Measurements from ENCODE around the gene RANBP9.

The RANBP9 gene

DNA sequence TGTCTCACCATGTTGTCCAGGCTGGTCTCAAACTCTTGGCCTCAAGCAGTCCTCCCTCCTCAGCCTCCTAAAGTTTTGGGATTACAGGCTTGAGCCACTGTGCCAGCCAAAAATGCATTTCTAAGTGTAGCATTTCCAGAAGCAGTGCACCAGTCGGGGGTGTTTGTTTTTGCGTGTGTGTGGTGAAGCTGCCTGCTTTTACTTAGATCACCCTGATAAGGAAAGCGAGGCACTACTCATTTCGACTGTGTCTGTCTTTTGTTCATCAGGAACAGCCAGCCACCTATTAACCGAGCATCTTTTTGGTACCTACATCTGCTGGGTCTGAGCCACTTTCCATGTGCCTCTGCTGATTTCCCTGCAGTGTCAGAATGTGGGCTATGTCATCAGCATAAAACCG is 118.5 kb downstream of the RANBP9 start:
- no peak for DNase-seq

DNA sequence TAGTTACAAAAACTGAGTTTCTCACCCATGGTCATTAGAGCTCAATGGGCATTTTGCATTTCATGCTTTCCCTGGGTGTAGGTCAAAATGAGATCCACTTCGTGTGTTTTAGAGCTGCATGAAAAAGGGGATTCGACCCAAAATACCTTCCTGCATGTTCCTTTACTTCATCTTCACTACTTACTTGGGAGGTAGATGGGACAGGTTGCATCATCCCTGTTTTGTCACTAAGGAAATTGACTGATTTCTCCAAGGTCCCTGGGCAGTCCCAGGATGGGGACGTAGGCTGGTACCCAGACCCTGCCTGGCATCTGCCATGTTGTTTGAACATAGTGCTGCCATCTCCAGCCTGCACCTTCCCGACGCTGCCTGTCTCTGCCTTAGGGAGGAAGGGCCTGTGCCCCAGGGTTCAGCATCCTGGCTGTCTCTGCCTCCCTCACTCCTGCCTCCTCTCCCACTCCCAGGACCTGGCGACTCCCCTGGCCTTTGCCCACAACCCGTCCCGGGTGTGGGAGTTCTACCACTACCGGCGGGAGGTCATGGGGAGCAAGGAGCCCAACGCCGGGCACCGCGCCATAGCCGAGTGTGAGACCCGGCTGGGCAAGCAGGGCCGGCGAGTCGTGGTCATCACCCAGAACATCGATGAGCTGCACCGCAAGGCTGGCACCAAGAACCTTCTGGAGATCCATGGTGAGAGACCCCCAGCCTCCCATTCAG is 120.3 kb downstream of the RANBP9 start:
- no peak for DNase-seq

DNA sequence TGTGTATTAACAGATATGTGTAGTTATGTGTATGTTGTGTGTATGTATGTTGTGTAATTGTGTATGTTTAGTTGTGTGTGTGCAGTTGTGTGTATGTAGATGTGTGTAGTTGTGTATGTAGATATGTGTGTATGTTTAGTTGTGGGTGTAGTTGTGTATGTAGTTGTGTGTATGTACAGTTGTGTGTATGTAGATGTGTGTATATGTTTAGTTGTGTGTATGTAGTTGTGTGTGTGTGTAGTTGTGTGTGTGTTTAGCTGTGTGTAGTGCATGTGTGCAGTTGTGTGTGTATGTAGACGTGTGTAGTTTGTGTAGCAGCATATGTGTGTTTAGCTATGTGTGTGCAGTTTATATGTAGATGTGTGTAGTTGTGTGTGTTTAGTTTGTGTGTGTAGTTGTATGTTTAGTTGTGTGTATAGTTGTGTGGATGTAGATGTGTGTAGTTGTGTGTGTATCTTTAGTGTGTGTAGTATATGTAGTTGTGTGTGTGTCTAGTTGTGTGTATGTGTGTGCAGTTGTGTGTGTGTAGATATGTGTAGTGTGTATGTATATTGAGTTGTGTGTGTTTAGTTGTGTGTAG is 121.0 kb downstream of the RANBP9 start:
- DNase-seq = no peak

- DNase-seq = no peak
These were observed 121.8 kb downstream of the RANBP9 start for GRCh38 chr6:13589801-13590200.

GRCh38 chr6:13586603-13587542 is 124.8 kb downstream of the RANBP9 start:
- DNase-seq = no peak

DNA sequence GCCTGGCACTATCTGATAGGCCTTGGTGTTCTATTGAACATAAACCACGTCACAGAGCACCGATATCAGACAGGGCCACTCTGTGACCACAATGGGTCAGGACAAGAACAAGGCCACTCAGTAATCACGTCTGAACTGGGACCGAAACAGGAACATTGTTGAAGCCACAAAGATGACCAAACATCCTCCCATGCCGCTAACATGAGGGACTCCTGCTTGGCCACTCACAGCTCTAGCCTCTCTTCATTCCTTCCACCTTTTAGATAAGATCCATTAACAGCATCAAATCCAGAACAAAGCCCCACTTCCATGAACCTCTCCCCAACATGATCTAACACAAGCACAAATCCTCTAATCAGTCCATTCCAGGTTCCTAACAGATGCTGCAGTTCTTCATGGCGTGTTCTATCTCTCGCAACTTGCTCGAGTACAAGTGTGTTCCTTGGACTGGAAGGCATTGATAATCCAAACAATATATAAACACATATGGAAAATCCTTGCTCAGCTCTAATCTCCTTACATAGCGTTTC is 129.9 kb downstream of the RANBP9 start:
- no peak for DNase-seq

- DNase-seq = no peak
These were observed 131.7 kb downstream of the RANBP9 start for GRCh38 chr6:13579911-13580310.

GRCh38 chr6:13577926-13578325 is 133.7 kb downstream of the RANBP9 start:
- no peak for DNase-seq

GRCh38 chr6:13576017-13576416 is 135.6 kb downstream of the RANBP9 start:
- no peak for DNase-seq

GRCh38 chr6:13575377-13575775 is 136.3 kb downstream of the RANBP9 start:
- no peak for DNase-seq

DNA sequence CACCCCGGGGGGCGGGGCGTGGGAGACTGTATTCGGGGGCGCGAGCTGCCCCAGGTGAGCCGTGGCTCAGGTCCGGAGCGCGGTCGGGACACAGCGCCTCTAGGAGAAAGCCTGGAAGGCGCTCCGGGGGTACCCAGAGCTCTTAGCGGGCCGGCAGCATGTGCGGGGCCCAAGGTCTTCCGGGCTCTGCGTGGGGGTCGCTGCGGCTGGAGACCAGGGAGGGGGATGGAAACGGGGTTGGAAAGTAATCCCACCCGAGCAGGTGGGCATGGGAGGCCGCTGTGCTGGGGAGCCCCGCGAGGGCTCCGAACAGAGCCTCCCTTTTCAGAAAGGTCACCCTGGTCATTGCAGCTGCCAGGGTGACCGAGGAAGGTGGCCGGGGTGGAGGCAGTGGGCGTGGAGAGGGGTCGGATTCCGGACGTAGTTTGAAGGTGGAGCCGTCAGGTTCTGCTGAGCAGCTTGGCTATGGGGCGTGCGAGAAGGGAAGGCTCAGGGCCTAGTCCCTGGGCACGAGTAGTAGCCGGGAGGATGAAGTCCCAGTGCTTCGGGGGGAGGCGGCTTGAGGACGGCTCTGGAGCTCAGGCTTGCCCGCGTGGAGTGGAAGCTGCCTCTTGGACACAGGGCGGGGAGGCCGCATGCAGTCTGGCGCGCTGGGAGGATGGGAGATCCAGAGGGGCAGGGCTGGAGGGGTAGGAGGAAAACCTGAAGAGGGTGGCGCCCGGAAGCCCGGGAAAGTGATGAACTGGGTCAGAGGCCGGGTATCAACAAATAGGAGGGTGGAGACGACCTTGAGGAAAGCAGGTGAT is 136.9 kb downstream of the RANBP9 start, which contains the start of gene SIRT5:
SIRT5 (plus strand) TSS at position 31 of the 806 bp plus-strand sequence. CDS start 9,510 bp downstream, outside the sequence.
- peak; percentile 59 for DNase-seq

DNA sequence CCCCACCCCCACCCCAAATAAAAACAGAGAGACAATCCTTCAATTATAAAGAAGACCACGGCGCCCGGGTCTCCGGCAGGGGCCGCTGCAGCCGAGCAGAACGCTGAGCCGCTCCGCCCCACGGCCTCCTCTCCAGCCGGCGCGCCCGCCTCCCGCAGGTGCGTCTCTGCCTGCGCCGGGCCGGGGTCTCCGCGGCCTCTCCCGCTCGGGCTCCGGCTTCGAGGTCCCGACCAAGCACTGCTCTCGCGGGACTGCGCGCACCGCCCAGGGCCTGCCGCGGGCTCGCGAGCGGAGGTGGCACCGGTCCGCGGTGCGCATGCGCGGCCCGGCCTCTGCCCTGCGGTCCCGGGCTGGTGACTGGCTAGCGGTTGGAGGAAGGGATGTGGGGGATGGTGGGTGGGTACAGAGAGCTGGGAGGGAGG is 137.5 kb downstream of the RANBP9 start:
- DNase-seq = peak; percentile 88

GRCh38 chr6:13573669-13574110 is 137.9 kb downstream of the RANBP9 start:
- no peak for DNase-seq

DNA sequence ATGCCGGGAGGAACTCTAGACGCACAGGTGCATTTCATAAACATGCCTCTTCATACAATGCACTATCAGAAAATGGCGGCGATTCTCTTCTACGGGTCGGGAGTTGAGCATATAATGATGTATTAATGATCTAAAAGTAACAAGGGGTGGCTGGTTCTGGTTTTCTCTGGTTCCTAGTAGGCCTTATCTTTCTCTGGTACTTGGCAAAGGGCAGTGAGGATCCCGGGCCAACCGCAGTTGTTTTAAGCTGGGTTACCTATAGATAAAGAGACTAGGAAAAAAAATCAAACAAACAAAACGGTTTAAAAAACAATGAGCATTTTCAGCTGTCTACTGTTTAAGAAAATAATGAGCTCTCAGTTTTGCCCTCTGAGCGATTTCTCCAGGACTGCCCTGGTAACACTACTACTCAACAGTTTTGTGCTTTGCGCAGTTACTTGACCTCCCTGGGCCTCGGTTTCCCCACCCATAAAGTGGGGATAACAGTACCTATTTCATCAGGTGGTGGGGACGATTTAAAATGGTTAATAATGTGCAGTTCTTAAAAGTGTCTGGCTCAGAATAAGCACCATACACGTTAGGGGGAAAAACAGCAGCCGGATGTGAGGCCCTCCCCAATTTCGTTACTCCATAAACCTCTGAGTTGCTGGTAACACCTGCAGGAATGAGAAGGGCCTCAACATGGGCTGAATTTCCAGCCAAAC is 138.5 kb downstream of the RANBP9 start:
- no peak for DNase-seq

DNA sequence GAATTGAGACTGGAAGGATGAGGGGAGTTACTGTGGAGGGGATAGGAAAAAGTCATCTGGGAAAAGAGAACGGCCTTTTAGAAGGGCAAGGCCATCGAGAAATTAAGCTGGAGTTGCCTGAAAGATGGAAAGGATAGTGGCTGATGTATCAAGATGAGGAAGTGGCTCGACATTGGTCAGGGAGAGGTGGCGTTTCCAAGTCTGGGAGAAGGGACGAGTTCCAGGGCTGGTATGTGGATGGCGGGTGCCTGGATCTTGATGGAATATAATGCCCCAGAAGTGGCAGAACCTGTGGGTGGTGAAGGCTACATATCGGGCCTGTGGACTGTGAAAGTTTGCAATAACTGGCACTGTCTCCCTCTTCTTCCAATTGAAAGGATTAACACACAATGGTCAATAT is 139.4 kb downstream of the RANBP9 start:
- no peak for DNase-seq
